Liver (tissue), 9 donors: Measurements from ENCODE around the gene LYRM7. TPM values are rescaled to one million over a fixed set of nuclear protein-coding genes. Genes with fewer than 3 reads are reported as not detected.

ENCODE experiments used
- DNase-seq: peaks from one replicate; pipeline ENCODE4 v3.0.0-alpha.2; 2017; ENCODE audit warnings: low spot score
- H3K27ac ChIP-seq, 2 donors: one replicate each; pipeline ENCODE4 v1.7.0; 2013; ENCODE audit warnings: inconsistent platforms in 2 of 2, low read length in 2 of 2, control low read depth in 1 of 2, low read depth in 1 of 2, mild to moderate bottlenecking in 1 of 2
- H3K27me3 ChIP-seq, 4 donors: one replicate each; pipeline versions ENCODE4 v1.6.1 to v1.7.0; 2013; ENCODE audit warnings: low read length in 3 of 4, inconsistent platforms in 1 of 4, mild to moderate bottlenecking in 1 of 4, moderate library complexity in 1 of 4; ENCODE audit not compliant: control insufficient read depth in 4 of 4, insufficient read depth in 4 of 4
- H3K36me3 ChIP-seq, 4 donors: one replicate each; pipeline versions ENCODE4 v1.6.1 to v1.7.0; 2013; ENCODE audit warnings: low read length in 3 of 4, mild to moderate bottlenecking in 3 of 4, low read depth in 1 of 4, moderate library complexity in 1 of 4; ENCODE audit not compliant: control insufficient read depth in 4 of 4, insufficient read depth in 3 of 4
- H3K4me1 ChIP-seq, 4 donors: one replicate each; pipeline versions ENCODE4 v1.6.1 to v1.7.0; 2013; ENCODE audit warnings: low read length in 3 of 4, mild to moderate bottlenecking in 3 of 4, moderate library complexity in 1 of 4; ENCODE audit not compliant: control insufficient read depth in 4 of 4, insufficient read depth in 4 of 4
- H3K4me3 ChIP-seq, 3 donors: one replicate each; pipeline versions ENCODE4 v1.6.1 to v1.7.0; 2013; ENCODE audit warnings: low read length in 3 of 3, control low read depth in 1 of 3, low read depth in 1 of 3, mild to moderate bottlenecking in 1 of 3
- H3K9ac ChIP-seq, 2 donors: one replicate each; pipeline ENCODE4 v1.7.0; 2013; ENCODE audit warnings: low read length in 2 of 2, mild to moderate bottlenecking in 2 of 2, moderate library complexity in 2 of 2, control low read depth in 1 of 2, low read depth in 1 of 2
- H3K9me3 ChIP-seq, 4 donors: one replicate each; pipeline versions ENCODE4 v1.6.1 to v1.7.0; 2013; ENCODE audit warnings: low read length in 3 of 4; ENCODE audit not compliant: control insufficient read depth in 4 of 4
- ATF3 ChIP-seq: IDR thresholded peaks from 2 replicates; pipeline ENCODE4 v1.6.1; 2016; ENCODE audit warnings: antibody characterized with exemption
- CTCF ChIP-seq: fragments of 150-350 bp; IDR thresholded peaks from 2 replicates; pipeline ENCODE4 v1.5.1; 2017; ENCODE audit warnings: improper control_type of control experiment, low read depth, low read length; ENCODE audit not compliant: missing input control
- EGR1 ChIP-seq, 2 donors: IDR thresholded peaks; 2 replicates each; pipeline ENCODE4 v1.6.1; 2016 to 2018; ENCODE audit warnings: antibody characterized with exemption in 2 of 2, low read depth in 2 of 2
- FOXA1 ChIP-seq: IDR thresholded peaks from 2 replicates; pipeline ENCODE4 v1.6.1; 2016; ENCODE audit warnings: antibody characterized with exemption
- FOXA2 ChIP-seq: IDR thresholded peaks from 2 replicates; pipeline ENCODE4 v1.6.1; 2016; ENCODE audit warnings: antibody characterized with exemption
- GABPA ChIP-seq, 2 donors: IDR thresholded peaks in 1 of 2; conservative IDR thresholded peaks in 1 of 2; 2 replicates each; pipeline ENCODE4 v1.6.1; 2016; ENCODE audit warnings: antibody characterized with exemption in 2 of 2, mild to moderate bottlenecking in 1 of 2, moderate library complexity in 1 of 2
- HNF4A ChIP-seq, 2 donors: conservative IDR thresholded peaks; 2 replicates each; pipeline ENCODE4 v1.6.1; 2016; ENCODE audit warnings: antibody characterized with exemption in 2 of 2, mild to moderate bottlenecking in 2 of 2
- HNF4G ChIP-seq: IDR thresholded peaks from 2 replicates; pipeline ENCODE4 v1.6.1; 2016; ENCODE audit warnings: antibody characterized with exemption
- JUND ChIP-seq, 2 donors: IDR thresholded peaks; 2 replicates each; pipeline ENCODE4 v1.6.1; 2016; ENCODE audit warnings: antibody characterized with exemption in 2 of 2
- MAX ChIP-seq: IDR thresholded peaks from 2 replicates; pipeline ENCODE4 v1.6.1; 2016; ENCODE audit warnings: antibody characterized with exemption
- NR2F2 ChIP-seq: IDR thresholded peaks from 2 replicates; pipeline ENCODE4 v1.6.1; 2016; ENCODE audit warnings: antibody characterized with exemption
- RAD21 ChIP-seq, 2 donors: IDR thresholded peaks; 2 replicates each; pipeline ENCODE4 v1.6.1; 2016; ENCODE audit warnings: antibody characterized with exemption in 2 of 2, mild to moderate bottlenecking in 2 of 2
- REST ChIP-seq: IDR thresholded peaks from 2 replicates; pipeline ENCODE4 v1.6.1; 2016; ENCODE audit warnings: antibody characterized with exemption, mild to moderate bottlenecking
- RXRA ChIP-seq, 2 donors: IDR thresholded peaks; 2 replicates each; pipeline ENCODE4 v1.6.1; 2017 to 2018; ENCODE audit warnings: antibody characterized with exemption in 2 of 2, mild to moderate bottlenecking in 1 of 2
- SP1 ChIP-seq: IDR thresholded peaks from 2 replicates; pipeline ENCODE4 v1.6.1; 2018; ENCODE audit warnings: antibody characterized with exemption, mild to moderate bottlenecking
- TAF1 ChIP-seq: conservative IDR thresholded peaks from 2 replicates; pipeline ENCODE4 v1.6.1; 2016; ENCODE audit warnings: antibody characterized with exemption, mild to moderate bottlenecking
- YY1 ChIP-seq: IDR thresholded peaks from 2 replicates; pipeline ENCODE4 v1.6.1; 2016; ENCODE audit warnings: antibody characterized with exemption, mild to moderate bottlenecking
- ZBTB33 ChIP-seq: IDR thresholded peaks from 2 replicates; pipeline ENCODE4 v1.6.1; 2016; ENCODE audit warnings: antibody characterized with exemption
- WGBS: extraction: QIAGEN DNeasy Blood & Tissue Kit; methylation state at CpG from one replicate; pipeline ENCODE4 v1.1.7; 2013; 5-methylcytosine and 5-hydroxymethylcytosine counted together
- polyA plus RNA-seq, 2 donors: library from polyadenylated mRNA; stranded (reverse) in 1 of 2; unstranded in 1 of 2; fragments of 200-250 nt in 1 of 2; fragments of >200 nt in 1 of 2; fragmentation: Nextera tagmentation in 1 of 2; extraction: Ambion mirVana in 1 of 2; gene quantifications; one replicate each; pipeline versions ENCODE4 v1.2.1 to v1.2.3, GENCODE V29; 2013 to 2015
- total RNA-seq, 2 donors: library from RNA; depleted of rRNA; stranded (reverse); fragments of >200 nt; gene quantifications; one replicate each; pipeline ENCODE4 v1.2.3, GENCODE V29; 2014
- donor health status: healthy.
- donor health status: healthy.
- donor health status: healthy.
- donor health status: healthy.
- donor health status: healthy.

LYRM7 gene
- total and polyA plus RNA-seq, 4 donors = 2.3 to 7.5 (median 5.8) TPM

GRCh38 chr5:131195696-131196095 is 25.0 kb downstream of the LYRM7 start:
- no peak for TF ChIP-seq EGR1 (IDR thresholded peaks at IDR 0.05; ENCODE audit: low read depth in 2 of 2)
- TF ChIP-seq RXRA (IDR thresholded peaks at IDR 0.05) = no peak
- TF ChIP-seq FOXA2 = no peak
- TF ChIP-seq NR2F2 = no peak
- no peak for TF ChIP-seq HNF4A (conservative IDR thresholded peaks at IDR 0.05)
- TF ChIP-seq FOXA1 = no peak
- no peak for TF ChIP-seq RAD21 (IDR thresholded peaks at IDR 0.05)
- TF ChIP-seq HNF4G = no peak
- no peak for TF ChIP-seq GABPA (IDR thresholded peaks at IDR 0.05 in 1 of 2, conservative IDR thresholded peaks at IDR 0.05 in 1 of 2)
- no peak overlapping the region for H3K9ac ChIP-seq
- no peak overlapping the region for H3K4me3 ChIP-seq
- no peak for DNase-seq
- peaks cover 0 to 2% (median 0%) of the 10 kb centered on the region in 4 donors for H3K36me3 ChIP-seq
- no peaks in the 10 kb centered on the region for H3K4me1 ChIP-seq
- no peak overlapping the region for H3K27ac ChIP-seq
- no peaks in the 10 kb centered on the region for H3K27me3 ChIP-seq
- no peaks in the 10 kb centered on the region for H3K9me3 ChIP-seq

GRCh38 chr5:131196331-131196730 is 25.6 kb downstream of the LYRM7 start:
- H3K36me3 ChIP-seq = peaks cover 0 to 2% (median 0%) of the 10 kb centered on the region in 4 donors
- DNase-seq = no peak
- no peak for TF ChIP-seq RAD21 (IDR thresholded peaks at IDR 0.05)
- TF ChIP-seq SP1 = no peak
- TF ChIP-seq MAX = no peak
- TF ChIP-seq FOXA2 = no peak
- no peak for TF ChIP-seq YY1
- TF ChIP-seq ATF3 = no peak
- no peak overlapping the region for H3K9ac ChIP-seq
- H3K27me3 ChIP-seq = no peaks in the 10 kb centered on the region
- no peak overlapping the region for H3K27ac ChIP-seq
- H3K4me1 ChIP-seq = no peaks in the 10 kb centered on the region
- 94% methylated on average over 4 of the region's 4 CpGs for WGBS
- H3K4me3 ChIP-seq = no peak overlapping the region
- H3K9me3 ChIP-seq = no peaks in the 10 kb centered on the region

- TF ChIP-seq FOXA2 (no peak), NR2F2 (no peak), YY1 (no peak), SP1 (no peak), CTCF (no peak), JUND (IDR thresholded peaks at IDR 0.05) (no peak), FOXA1 (no peak), MAX (no peak), GABPA (IDR thresholded peaks at IDR 0.05 in 1 of 2, conservative IDR thresholded peaks at IDR 0.05 in 1 of 2) (no peak), EGR1 (IDR thresholded peaks at IDR 0.05; ENCODE audit: low read depth in 2 of 2) (no peak), REST (no peak), ZBTB33 (no peak), RXRA (IDR thresholded peaks at IDR 0.05) (no peak), HNF4G (no peak), RAD21 (IDR thresholded peaks at IDR 0.05) (no peak), TAF1 (no peak), ATF3 (no peak)
- 97% methylated on average over 5 of the region's 5 CpGs for WGBS
These were observed 27.9 kb downstream of the LYRM7 start for GRCh38 chr5:131198625-131199024.

More at GRCh38 chr5:131198625-131199024, 27.9 kb downstream of the LYRM7 start:
- no peak for DNase-seq
- no peaks in the 10 kb centered on the region for H3K4me1 ChIP-seq
- H3K9me3 ChIP-seq = no peaks in the 10 kb centered on the region
- H3K27ac ChIP-seq = no peak overlapping the region
- peaks cover 0 to 2% (median 0%) of the 10 kb centered on the region in 4 donors for H3K36me3 ChIP-seq
- H3K27me3 ChIP-seq = no peaks in the 10 kb centered on the region
- H3K4me3 ChIP-seq = no peak overlapping the region
- no peak overlapping the region for H3K9ac ChIP-seq
